Dedifferentiated amniotic fluid mesenchymal stem cell (primary cell): ENCODE data around the gene FGF22.
"Not testable (repeated sequence)": the region's sequence is repeated elsewhere in the genome, so short reads cannot be mapped to it uniquely, and the experiment has no call there.

Experiments
- DNase-seq: peaks from one replicate; pipeline ENCODE4 v3.0.0-alpha.2; 2016; ENCODE audit errors: extremely low spot score

Gene FGF22

DNA sequence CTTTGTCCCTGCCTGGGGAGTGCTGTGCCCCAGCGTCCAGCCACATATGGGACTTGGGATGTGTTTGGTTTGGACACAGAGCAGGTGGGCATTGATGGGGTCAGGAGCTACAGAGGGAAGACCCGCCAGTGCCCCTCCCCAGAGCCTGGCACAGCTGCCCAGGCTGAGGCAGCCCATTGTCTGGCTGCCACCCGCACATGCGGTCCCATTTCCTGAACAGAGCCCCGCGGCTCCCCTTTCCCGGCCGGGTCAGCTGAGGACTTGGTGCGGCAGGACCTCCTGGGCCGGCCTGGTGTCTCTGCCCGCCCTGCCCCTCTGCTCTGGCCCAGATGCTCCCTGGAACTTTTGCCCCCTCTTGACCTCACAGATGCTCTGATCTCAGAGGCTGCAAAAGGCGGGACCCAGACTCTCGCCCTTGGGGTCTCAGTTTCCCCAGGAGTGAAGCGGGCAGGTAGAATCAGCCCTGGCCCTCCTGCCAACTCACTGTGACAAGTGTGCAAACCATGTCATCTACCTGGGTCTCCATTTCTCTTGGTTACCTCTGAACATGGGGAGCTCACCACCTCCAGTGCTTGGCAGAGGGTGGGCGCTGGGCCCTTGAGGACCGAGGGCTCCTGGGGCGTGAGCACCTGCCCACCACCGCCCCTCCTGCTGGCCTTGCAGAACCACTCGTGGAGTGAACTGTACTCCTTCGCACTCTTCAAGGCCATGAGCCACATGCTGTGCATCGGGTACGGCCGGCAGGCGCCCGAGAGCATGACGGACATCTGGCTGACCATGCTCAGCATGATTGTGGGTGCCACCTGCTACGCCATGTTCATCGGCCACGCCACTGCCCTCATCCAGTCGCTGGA is 32.2 kb upstream of the FGF22 start:
- no peak for DNase-seq

DNA sequence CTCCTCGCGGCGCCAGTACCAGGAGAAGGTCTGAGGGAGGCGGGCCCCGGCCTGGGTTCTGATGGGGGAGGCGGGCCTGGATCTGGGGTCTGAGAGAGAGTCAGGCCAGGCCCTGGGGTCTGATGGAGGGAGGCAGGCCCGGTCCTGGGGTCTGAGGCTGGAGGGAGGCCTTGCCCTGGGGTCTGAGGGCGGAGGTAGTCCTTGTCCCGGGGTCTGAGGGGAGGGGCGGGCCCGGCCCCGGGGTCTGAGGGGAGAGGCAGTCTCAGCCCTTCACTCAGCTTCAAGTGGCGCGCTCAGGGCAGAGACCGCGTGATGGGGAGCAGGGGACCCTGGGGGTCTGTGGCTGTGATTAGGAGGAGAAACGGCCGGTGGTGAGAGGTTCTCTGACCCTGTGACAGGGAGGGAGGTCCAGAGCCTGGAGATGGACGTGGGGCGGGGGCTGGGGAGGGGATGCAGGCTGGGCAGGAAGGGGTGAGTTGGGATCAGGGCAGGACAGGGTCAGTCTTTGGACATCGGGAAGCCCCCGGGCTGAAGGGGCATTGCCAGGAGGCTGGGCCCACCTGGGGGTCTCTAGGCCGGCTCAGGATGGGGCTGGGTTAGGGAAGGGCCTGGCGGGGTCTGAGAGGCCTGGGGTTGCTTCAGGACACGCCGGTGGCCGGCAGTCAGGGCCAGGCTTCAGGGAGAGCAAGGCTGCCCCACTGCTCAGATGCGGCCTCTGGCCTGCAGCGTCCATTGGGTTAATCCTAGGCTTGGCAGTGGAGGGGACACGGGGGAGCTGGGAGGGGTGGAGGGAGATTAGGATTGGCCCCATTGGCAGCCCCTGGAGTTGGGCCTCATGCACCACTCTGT is 31.3 kb upstream of the FGF22 start:
- no peak for DNase-seq

DNA sequence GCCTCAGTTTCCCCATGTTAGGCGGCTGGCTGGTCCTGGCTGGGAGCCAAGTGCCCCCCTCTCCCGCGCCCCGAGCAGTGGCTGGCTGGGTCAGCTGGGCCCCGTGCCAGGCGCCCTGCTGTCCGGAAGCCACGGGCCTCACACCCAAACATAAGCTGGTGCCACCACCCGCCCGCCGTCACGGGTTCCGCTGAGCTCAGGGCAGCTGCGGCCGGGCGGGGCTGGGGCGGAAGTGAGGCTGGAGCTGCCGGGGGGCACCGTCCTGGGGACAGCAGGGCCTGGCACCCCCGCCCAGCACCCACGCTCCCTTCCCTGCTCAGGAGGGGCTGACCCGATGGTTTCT is 30.7 kb upstream of the FGF22 start:
- no peak for DNase-seq

DNA sequence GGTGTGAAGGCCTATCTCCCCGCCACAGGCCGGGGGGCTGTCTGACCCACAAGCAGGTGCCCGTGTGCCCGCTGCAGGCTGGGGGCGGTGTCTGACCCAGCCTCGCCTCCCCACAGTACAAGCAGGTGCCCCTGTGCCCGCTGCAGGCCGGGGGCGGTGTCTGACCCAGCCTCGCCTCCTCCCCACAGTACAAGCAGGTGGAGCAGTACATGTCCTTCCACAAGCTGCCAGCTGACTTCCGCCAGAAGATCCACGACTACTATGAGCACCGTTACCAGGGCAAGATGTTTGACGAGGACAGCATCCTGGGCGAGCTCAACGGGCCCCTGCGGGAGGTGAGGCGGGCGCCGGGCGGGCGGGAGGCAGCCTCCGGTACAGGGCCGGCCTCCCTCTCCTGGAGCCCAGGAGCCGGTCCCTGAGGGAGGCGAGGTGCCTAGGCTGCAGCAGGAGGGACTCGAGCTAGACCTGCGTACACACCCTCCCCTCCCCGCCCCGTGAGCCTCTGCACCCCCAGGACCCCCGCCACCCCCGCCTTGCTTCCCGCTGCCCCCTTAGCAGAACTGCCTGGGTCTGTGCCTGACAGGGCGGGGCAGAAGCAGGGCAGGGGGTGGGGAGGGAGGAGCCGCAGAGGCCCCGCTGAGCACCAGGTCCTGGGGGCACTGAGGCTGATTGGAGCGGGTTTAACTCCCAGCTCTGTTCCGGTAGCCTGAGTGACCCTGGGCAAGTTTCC is 29.4 kb upstream of the FGF22 start:
- no peak for DNase-seq

DNA sequence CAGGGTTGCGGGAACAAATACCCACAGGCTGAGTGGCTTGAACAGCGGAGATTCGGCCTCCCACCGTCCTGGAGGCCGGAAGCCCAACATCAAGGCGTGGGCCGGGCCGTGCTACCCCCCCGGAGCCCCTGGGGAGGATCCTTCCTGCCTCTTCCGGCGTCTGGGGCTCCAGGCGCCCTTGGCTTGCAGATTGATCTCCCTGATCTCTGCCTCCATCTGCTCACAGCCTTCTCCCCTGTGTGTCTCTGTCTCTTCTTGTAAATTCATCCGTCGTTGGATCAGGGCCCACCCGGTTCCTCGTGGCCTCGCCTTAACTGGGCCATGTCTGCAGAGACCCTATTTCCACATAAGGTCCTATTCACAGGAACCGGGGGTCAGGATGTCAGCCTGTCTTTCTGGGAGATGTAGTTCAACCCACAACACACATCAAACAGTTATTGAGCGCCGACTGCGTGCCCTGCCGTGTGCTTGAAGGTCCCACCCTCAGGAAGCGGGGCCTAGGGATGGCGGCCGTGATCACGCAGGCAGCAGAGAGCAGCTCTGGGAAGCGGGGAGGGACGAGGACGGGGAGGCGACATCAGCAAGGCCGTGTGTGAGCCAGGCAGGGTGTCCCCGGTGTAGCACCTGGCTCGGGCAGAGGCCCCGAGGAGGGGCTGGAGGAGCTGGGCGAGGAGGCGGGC is 28.7 kb upstream of the FGF22 start:
- no peak for DNase-seq

DNA sequence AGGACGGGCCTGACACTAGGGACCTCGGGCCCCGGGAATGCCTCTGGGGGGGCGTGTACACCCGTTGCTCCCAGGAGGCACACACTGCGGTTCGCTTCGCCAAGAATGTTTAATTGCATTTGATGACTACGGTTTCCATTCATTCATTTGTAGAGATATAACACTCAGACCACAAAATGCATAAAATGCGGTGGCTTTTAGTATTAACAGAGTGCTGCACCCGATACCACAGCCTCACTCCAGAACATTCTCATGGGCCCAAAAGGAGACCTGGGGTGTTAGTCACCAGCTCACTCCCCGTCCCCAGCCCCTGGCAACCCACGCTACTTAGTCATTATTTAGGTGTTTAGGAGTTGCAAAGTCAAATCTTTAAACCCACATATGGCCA is 28.2 kb upstream of the FGF22 start:
- DNase-seq = peak; percentile 51

DNA sequence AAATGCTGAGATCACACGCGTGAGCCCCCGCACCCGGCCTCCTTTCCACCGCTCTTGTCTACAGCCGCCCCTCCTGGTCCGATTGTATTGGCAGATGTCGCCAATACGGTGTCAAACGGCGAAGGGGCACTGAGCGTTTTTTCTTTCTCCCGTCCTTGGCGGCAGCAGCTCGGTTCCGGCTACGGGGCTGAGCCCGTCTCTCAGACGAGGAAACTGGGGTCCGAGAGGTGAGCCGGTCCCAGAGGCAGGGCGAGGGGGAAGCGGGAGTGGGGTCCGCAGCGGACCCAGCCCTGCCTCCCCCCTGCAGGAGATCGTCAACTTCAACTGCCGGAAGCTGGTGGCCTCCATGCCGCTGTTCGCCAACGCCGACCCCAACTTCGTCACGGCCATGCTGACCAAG is 26.7 kb upstream of the FGF22 start:
- DNase-seq = no peak

DNA sequence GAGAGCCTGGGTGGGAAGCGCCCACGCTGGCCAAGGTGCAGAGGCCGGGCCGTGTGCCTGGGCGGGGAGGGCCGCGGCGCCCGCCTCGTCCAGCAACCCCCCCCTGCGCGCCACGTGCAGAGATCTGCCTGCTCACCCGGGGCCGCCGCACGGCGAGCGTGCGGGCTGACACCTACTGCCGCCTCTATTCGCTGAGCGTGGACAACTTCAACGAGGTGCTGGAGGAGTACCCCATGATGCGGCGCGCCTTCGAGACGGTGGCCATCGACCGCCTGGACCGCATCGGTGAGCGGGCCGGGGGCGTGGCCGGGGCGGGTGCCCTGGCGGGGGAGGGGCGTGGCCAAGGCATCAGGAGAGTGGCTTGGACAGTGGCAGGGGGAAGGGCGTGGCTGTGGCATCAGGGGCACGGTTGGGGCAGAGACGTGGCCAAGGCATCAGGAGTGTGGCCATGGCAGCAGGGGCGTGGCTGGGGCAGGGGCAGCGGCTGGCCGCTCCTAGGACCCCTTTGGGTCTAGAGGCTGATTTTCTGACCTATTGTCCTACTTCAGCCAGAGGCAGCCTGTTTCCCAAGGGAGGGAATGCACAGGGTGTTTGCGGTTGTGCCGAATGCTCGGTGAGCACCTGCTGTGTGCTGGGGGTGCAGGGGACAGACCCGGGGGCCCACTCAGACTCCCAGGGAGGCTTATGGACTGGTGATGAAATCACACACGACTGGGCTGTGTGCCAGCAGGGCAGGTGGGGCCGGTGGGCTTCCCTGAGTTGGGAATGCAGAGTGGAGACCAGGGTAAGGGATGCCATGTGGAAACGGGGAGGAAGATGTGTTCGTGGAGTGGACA is 25.7 kb upstream of the FGF22 start:
- no peak for DNase-seq

DNA sequence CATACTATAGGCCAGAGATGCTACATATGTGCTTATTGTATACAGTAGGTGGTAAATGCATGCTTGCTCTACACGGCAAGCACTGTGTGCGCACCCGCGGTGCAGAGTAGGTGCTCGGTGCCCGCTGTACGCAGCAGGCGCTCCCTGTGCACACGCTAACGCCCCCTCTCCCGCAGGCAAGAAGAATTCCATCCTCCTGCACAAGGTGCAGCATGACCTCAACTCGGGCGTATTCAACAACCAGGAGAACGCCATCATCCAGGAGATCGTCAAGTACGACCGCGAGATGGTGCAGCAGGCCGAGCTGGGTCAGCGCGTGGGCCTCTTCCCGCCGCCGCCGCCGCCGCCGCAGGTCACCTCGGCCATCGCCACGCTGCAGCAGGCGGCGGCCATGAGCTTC is 24.1 kb upstream of the FGF22 start:
- no peak for DNase-seq

DNA sequence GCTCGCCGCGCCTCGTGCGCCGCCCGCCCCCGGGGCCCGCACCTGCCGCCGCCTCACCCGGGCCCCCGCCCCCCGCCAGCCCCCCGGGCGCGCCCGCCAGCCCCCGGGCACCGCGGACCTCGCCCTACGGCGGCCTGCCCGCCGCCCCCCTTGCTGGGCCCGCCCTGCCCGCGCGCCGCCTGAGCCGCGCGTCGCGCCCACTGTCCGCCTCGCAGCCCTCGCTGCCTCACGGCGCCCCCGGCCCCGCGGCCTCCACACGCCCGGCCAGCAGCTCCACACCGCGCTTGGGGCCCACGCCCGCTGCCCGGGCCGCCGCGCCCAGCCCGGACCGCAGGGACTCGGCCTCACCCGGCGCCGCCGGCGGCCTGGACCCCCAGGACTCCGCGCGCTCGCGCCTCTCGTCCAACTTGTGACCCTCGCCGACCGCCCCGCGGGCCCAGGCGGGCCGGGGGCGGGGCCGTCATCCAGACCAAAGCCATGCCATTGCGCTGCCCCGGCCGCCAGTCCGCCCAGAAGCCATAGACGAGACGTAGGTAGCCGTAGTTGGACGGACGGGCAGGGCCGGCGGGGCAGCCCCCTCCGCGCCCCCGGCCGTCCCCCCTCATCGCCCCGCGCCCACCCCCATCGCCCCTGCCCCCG is 23.5 kb upstream of the FGF22 start:
- DNase-seq = no peak

DNA sequence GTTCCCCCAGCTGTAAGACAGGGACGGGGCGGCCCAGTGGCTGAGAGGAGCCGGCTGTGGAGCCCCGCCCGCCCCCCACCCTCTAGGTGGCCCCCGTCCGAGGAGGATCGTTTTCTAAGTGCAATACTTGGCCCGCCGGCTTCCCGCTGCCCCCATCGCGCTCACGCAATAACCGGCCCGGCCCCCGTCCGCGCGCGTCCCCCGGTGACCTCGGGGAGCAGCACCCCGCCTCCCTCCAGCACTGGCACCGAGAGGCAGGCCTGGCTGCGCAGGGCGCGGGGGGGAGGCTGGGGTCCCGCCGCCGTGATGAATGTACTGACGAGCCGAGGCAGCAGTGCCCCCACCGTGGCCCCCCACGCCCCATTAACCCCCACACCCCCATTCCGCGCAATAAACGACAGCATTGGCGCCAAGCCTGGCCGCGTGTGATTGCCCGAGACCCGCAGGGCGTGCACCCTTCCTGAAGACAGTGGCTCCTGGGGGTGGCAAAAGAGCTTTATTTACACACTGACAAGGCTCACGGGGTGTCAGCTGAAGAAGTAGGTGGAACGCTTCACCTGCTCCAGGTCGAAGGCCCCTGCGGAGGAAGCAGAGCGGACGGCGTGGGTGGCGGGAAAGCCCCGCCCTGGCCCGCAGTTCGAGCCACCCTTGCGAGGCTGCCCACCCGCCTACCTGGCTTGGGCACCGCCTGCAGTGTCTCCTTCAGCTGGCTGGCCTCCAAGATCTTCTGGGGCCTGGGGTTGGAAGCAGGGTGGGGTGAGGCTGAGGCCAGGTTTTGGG is 22.7 kb upstream of the FGF22 start:
- DNase-seq = no peak

DNA sequence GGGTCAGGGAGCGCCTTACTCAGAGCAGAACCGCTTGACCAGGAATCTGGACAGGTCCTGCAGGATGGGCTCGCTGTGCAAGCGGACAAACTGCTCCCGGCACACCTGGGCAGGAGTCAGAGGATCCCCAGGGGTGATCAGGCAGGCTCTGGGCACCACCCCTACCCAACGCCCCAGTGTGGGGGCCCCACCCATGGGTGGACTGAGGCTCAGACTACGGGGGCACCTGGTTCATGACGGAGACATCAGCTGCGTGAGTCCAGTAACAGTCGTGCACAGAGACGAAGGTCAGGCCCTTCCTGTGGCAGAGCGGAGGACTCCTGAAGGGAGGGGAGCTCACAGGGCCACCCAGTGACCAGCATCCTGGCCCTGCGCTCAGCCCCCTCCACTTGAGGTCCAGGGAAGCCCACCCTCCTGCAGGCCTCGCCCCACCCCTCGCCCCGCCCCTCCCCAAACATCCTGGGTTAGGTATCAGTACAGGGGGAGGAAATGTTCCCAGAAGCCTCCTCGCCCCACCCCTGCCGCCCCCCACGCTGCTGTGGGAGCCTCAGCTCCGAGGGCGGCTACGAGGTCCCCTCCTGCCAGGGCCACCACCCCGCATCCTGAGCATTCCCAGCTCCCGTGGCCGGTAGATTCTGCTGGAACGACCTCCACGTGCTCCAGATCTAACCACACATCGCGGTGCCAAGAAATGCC is 22.0 kb upstream of the FGF22 start:
- DNase-seq = no peak

DNA sequence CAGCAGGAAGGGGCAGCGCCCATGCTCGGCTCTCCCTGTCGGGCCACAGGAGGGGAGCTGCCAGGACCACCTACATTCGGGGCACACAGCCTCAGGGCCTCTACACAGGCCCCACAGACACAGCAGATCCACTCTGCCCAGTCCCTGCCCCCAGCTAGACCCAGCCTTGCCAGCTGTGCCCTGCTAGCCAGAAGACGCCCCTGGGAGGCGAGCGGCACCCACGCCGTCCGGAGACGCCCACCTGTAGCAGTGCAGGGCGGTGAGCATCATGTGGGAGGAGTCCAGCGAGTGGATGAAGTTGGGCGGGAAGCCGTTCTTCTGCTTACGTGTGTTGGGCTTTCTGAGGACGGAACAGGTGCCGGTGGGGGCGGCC is 21.4 kb upstream of the FGF22 start:
- no peak for DNase-seq

DNA sequence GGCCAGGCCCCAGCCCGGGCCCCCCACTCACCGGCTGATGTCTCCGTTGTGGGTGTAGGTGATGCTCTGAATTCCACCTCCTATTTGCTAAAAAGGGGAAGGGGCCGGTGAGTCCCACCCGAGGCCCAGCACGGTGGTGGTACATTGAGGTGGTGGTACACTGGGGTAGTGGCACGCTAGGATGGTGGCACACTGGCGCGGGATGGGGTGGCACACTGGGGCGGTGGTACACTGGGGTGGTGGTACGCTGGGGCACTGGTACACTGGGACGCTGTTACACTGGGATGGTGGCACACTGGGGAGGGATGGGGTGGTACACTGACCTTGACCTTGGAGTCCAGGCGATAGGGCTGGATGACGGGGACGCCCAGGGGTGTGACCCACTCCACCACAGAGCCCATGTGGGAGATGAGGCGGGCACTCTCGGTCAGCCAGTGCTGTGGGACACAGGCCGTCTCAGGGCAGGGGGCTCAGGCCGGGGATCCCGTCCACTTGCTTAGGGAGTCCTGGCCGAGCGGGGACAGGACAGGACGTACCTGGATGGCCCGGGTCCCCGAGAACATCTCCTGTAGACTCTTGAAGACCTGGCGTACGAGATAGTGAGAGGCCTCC is 20.9 kb upstream of the FGF22 start:
- DNase-seq = no peak

DNA sequence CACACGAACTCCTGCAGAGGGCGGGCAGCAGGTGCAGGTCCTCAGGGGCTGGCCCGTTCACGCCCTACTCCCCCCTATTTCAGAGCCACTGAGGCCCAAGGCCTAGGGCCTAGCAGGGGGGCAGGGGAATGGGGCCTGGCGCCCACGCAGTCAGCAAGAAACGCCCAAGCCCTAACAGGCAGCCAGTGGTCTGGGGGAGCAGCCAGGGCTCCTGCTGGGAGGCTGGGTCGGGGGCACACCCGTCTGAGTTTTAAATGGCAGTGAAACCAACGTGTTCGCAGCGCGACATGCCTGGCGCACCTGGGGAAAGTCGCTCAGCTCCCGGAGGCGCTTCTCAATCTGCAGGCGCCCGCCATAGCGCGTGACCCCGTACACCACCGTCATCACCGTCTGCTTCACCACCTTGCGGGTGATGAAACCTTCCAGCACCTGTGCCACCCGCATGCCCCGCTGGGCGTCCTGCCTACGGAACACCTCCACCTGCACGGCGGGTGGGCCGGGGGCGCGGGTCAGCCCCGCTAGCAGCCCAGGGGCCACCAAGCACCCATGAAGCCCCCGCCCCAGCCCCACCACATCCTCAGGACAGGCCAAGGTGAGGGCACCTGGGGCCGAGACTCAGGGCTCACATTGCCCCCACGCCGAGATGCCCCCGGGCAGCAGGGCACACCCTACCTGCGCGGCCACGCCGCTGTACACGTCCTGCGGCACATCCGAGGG is 20.2 kb upstream of the FGF22 start:
- no peak for DNase-seq

DNA sequence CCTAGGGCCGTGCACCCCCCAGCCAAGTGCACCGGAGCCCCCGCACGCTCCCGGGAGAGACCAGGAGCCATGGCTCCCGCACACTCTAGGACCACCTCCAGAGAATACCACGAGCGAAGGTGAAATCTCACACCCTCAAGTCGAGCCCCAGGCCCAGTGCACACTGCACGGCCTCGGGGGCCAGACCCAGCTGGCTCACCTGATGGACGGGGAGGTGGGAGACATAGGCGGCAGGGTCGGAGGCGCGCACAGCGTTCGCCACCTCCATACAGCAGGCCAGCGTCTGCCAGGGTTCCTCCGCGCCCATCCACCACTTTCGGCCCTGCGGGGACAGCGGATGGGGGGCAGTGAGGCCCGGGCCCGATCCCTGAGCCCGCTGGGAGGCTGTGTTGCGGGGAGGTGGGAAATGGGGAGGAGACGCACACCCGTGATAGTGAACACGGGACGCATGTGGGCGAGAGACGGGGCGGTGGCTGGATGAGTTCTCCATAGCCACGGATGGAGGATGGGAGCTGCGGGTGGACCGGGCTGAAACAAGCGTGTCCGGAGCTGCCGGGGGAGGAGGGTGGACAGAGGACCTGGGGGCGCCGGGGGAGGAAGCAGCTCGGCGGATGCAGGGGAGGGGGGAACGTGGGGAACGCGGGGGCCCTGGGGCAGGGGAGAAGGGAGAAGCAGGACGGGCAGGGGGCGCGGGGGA is 19.4 kb upstream of the FGF22 start:
- no peak for DNase-seq

DNA sequence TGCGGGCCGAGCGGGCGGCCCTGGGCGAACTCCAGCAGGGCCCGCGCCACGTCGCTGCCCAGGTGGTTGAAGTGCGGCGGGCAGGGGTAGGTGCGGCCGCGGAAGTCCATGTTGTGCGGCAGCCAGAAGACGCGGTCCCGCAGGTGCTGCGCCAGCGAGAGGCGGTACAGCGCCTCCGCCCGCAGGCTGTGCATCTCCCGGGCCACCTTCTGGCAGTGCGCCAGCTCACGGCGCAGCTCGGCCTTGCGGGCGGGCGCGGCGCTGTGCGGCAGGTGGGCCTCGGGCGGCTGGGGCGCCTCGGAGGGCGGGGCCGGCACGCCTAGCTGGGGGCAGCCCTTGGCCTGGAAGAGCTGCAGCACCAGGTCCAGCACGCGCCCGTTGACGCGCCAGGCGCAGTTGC is 18.5 kb upstream of the FGF22 start:
- not testable (repeated sequence) for DNase-seq

DNA sequence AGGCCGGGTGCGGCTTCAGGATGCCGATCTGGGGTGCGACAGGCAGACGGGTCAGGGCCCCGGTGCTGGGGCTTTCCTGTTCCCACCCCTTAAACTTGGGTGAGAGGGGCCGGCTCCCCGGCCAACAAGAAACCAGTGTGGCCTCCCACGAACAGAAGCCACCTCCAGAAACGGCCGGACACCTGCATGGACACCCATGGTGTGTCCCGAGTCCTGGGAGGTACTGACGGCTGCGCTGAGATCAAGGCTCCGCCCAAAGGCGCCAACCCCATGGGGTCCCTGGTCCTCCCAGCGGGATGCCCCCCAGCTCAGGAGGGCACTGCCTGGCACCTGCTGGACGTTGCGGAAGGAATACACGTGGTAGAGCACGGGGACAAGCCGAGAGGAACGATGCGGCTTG is 17.9 kb upstream of the FGF22 start:
- DNase-seq = no peak
